ENCODE results near the gene NKAIN2.

NKAIN2 gene

DNA sequence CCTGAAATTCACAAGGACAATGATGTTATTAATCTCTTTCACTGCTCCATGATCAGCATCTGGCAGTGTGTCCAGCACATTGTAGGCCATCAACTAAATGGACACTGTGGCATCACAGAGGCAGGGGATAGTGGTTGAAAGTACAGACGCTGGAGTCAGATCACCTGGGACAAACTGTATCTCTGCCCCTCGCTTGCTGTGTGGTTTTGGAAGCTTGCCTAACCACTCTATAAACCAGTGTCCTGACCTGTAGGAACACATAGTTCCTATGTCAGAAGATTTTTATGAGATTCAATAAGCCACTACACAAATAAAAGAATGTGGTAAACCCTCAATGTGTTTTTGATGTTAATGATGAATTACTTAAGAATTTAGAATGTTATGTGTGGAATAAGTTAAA lies 939.3 kb downstream of the NKAIN2 start:
- no peak for DNase-seq (ENCODE audit: low read depth in 1 of 2, low spot score in 1 of 2)

GRCh38 chr6:124743420-124743819 lies 939.8 kb downstream of the NKAIN2 start:
- no peak for DNase-seq (ENCODE audit: low read depth in 1 of 2, low spot score in 1 of 2)

DNA sequence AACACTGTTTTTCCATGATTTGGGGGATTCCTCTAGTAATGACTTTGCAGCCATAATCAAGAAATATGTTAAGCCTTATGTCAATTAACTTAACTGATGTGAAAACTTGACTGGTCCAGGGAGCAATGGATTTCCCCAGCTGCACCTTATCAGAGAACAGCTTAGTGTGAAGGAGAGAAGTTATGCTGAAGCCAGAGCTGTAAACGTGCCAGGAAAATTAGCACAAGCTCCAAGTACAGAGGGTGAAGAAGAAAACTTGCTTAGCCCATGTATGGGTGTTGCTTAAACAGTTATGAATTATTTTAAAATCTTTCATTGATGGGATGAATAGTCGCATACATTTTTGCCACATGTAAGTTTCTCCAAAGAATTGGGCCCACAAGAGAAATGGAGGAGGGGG lies 943.7 kb downstream of the NKAIN2 start:
- DNase-seq (ENCODE audit: low read depth in 1 of 2, low spot score in 1 of 2), result no peak

- DNase-seq (ENCODE audit: low read depth in 1 of 2, low spot score in 1 of 2), result no peak
Observed at GRCh38 chr6:124748778-124749177, 945.1 kb downstream of the NKAIN2 start.

- DNase-seq (ENCODE audit: low read depth in 1 of 2, low spot score in 1 of 2), result no peak
Observed at GRCh38 chr6:124753001-124753400, 949.3 kb downstream of the NKAIN2 start.

DNA sequence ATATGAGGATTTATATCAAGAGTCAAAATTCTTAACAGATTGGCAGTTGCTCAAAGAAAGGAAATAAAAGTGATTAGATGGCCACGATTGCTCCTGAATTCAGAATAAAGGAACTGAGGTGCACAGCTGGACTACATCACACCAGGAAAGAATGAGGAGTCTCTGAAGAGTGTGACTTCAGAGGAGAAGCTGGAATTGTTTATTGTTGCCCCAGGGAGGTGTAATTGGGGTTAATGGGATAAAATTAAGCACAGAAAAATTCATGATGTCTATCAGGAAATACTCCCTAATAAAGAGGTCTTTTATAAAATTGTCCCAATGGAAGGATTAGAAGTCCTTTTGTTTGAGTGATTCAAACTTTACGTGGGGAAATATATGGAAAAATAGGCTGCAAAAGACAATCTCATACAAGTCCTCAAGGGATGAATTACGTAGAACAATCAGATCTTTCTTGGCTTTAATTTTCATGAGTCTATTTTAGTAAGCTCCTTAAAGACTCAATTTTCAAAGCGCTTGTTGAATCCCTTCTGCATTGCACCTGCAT lies 950.0 kb downstream of the NKAIN2 start:
- DNase-seq (ENCODE audit: low read depth in 1 of 2, low spot score in 1 of 2), result no peak

DNA sequence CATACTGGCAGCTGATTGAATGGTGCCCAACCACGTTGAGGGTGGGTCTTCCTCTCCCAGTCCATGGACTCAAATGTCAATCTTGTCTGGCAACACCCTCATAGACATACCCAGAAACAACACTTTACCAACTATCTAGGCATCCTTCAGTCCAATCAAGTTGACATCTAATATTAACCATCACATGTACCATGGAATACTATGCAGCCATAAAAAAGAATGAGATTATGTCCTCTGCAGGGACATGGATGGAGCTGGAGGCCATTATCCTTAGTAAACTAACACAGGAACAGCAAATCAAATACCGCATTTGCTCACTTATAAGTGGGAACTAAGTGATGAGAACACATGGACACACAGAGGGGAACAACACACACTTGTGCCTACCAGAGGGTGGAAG lies 951.7 kb downstream of the NKAIN2 start:
- no peak for DNase-seq (ENCODE audit: low read depth in 1 of 2, low spot score in 1 of 2)

- no peak for DNase-seq (ENCODE audit: low read depth in 1 of 2, low spot score in 1 of 2)
Observed at GRCh38 chr6:124757560-124757959, 953.9 kb downstream of the NKAIN2 start.

DNA sequence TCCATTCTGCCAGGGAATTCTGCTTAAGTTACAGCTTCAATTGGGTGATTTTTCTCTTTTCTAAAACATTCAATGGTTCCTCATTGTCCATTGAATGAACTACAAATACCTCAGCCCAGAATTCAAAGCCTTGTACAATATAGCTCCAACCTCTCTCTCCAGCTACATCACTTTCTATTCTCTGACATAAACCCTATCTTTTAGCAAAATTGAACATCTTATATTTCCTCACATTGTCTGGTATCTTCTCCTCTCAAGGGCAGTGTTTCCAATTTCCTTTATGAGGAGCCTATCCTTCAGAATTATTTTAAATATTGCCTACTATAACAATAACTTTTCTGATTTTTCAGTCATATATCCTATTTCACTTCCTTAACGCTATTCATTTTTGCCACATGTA lies 955.0 kb downstream of the NKAIN2 start:
- DNase-seq (ENCODE audit: low read depth in 1 of 2, low spot score in 1 of 2), result no peak

DNA sequence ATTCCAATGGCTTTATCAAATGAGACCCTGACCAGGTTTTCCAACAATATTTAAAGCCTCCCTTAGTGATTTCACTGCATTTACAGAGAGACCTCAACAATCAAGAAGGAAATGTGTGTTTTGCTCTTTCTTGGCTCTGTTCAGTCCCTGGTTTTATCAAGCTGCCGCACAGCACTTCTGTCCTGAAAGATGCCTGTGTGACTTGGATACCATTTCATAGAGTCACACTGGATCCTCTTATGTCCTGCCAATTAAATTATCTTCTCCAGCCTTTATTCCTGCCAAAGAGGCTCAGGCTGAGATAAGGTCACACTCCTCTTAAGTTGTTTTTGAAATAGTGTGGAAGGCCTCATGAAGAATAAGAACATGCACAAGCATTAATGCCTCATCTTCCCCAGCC lies 961.6 kb downstream of the NKAIN2 start:
- no peak for DNase-seq (ENCODE audit: low read depth in 1 of 2, low spot score in 1 of 2)

DNA sequence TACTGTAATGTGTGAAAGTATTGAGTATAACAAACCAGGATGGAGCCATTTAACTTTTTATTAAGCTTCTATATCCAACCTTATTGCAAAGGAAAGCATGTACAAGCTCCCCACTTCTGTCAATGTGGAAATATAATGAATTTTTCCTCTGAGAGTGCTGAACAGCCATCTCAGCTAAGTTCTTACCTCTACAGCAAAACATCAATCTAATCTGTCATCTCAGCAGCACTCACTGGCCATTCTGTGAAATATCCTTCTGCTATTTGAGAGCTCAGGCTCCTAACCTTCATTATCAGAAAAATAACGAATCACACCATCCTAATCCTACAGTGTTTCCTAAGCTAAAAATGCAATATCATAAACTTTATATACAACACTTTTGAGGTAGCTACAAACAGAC lies 964.6 kb downstream of the NKAIN2 start:
- no peak for DNase-seq (ENCODE audit: low read depth in 1 of 2, low spot score in 1 of 2)

GRCh38 chr6:124769811-124770544 lies 966.3 kb downstream of the NKAIN2 start:
- no peak for DNase-seq (ENCODE audit: low read depth in 1 of 2, low spot score in 1 of 2)

DNA sequence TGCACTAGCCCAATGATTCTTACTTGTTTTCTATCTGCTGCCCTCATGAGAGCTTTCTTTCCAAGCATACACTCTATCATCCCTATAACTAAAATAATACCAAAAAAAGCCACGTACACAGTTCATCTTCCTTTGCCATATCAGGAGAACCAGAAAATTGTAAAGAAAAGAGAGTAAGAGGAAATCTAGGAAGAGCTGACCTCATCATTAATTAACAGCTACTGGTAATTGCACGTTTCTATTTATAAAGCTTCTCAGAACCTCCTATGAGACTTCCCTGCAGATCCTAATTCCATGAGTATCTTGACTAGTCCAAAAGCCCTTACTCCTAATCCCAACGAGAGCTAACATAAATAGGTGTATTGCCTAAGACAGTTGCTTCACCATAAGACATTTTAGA lies 967.1 kb downstream of the NKAIN2 start:
- no peak for DNase-seq (ENCODE audit: low read depth in 1 of 2, low spot score in 1 of 2)

DNA sequence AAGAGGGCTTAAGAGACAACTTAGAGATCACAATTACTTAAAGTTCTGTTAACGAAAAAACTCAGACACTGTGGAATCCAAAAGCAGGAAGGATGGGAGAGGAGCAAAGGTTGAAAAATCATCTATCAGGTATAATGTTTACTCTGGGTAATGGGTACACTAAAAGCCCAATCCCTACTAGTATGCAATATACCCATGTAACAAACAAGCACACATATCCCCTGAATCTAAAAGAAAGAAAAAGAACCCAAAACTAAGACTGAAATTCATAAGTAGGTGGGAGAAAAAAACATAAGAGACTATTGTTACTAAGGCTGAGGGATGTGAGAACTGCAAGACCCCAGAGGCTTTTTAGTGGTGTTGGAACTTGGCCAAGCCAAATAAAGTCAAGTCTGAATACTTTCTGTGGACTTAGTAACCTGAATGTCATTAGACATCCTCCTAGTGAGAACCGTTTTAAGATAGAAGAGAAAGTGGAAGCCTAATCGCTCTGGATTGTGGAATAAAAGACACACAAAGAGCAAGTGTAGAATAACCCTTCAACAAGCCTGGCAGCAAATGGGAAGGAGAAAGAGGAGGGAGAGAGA lies 969.2 kb downstream of the NKAIN2 start:
- DNase-seq (ENCODE audit: low read depth in 1 of 2, low spot score in 1 of 2), result no peak

DNA sequence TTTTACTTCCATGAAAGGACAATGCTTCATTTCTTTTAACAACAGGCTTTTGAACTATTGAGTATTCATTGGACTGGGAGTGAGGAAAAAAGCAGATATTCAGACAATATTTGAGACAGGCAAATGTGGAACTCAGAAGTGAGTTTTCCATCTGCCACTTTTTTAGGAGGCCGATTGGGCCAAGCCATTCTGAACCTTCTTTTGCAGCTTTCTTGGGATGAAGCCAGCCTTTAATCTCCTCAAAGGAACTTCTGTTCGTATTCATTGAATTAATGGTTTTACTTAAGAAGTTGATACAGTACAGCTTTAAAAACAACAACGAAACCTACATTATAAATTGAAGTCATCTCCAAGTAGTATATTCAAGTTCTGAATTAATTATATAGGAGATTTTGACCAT lies 971.5 kb downstream of the NKAIN2 start:
- DNase-seq (ENCODE audit: low read depth in 1 of 2, low spot score in 1 of 2), result no peak

DNA sequence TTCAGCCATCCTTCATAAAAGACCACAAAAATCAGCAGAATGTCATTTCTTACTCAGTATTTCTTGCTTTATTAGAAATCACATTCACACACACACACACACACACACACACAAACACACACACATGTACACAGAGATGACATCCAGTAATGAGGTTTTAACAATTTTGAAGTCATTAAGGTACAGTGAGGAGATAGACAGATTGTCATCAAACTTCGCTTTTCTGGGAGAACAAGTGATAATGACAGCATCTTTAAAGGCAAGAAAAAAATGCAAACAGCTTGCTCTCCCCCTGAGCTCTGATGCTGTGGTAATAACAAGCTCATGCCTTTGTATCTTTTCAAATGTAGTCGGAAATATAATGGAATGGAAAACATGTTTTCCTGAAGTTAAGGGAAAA lies 974.2 kb downstream of the NKAIN2 start:
- DNase-seq (ENCODE audit: low read depth in 1 of 2, low spot score in 1 of 2), result no peak

- DNase-seq (ENCODE audit: low read depth in 1 of 2, low spot score in 1 of 2), result no peak
Observed at GRCh38 chr6:124780623-124781022, 977.0 kb downstream of the NKAIN2 start.

GRCh38 chr6:124783344-124783743 lies 979.7 kb downstream of the NKAIN2 start:
- no peak for DNase-seq (ENCODE audit: low read depth in 1 of 2, low spot score in 1 of 2)

- DNase-seq (ENCODE audit: low read depth in 1 of 2, low spot score in 1 of 2), result no peak
Observed at GRCh38 chr6:124791156-124791555, 987.5 kb downstream of the NKAIN2 start.

DNA sequence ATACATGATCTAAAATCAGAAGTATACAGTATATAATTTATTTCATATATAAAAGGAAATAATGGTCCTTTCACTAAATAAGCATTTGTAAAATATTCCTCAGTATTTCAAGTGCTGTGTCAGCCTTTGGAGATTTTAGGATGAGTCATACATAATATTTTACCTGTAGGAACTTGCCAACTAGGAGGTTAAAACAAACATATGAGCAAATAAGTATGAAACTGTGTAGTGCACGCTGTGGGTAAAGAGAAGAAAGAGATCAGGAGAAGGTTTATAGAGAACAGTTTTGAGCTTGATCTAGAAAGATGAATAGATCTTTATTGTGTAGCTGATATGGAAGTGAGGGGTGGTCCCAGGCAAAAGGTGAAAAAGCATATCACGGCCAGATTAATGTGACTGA lies 988.7 kb downstream of the NKAIN2 start:
- no peak for DNase-seq (ENCODE audit: low read depth in 1 of 2, low spot score in 1 of 2)

- DNase-seq (ENCODE audit: low read depth in 1 of 2, low spot score in 1 of 2), result no peak
Observed at GRCh38 chr6:124793398-124793797, 989.7 kb downstream of the NKAIN2 start.

- DNase-seq (ENCODE audit: low read depth in 1 of 2, low spot score in 1 of 2), result no peak
Observed at GRCh38 chr6:124795643-124796463, 992.2 kb downstream of the NKAIN2 start.

Measured in activated CD4-positive, alpha-beta T cell treated with anti-CD3 and anti-CD28 coated beads, Interleukin-2, amount 50 U/mL, for 24 hours (primary cell).